Activated T-helper 9 cell treated with anti-CD3 and anti-CD28 coated beads, Interleukin-2, amount 50 U/mL, for 16 hours (primary cell): ENCODE results near the gene KIRREL3.

ENCODE experiments used
- DNase-seq: peaks from one replicate; pipeline ENCODE4 v3.0.0-alpha.2; 2020; ENCODE audit warnings: low read depth

The KIRREL3 gene

DNA sequence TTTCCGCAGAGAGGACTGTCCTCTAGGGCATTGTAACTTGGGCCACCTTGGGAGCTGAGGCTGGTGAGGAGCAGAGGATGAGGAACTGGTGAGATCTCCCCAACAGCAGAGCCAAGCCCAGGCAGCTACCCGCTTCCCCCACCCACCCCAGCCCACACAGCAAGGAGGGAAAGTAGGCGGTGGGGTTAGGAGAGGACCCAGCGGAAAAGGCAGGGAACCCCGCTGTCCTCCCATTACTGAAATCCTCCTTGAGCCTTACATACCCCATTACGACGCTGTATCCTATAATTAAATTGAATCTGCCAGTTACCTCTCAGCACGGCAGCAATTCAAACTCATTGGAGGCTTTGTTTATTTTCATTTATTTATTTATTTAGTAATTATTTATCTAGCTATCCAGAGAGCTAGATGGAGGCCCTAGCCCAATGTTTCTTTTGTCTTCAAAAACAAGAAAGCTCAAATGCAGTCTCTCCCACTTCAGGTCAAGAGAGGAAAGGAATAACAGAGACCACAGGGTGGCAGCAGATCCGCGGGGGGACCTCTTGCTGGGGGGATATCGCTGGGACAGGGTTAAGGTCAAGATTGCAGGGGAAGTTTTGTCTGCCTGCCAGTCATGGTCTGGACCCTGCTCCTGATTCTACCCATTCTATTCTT is 427.1 kb downstream of the KIRREL3 start:
- no peak for DNase-seq

- no peak for DNase-seq
Observed at GRCh38 chr11:126570489-126570888, 430.1 kb downstream of the KIRREL3 start.

GRCh38 chr11:126567419-126567818 is 433.2 kb downstream of the KIRREL3 start:
- no peak for DNase-seq

- DNase-seq: no peak
Observed at GRCh38 chr11:126564566-126564965, 436.0 kb downstream of the KIRREL3 start.

DNA sequence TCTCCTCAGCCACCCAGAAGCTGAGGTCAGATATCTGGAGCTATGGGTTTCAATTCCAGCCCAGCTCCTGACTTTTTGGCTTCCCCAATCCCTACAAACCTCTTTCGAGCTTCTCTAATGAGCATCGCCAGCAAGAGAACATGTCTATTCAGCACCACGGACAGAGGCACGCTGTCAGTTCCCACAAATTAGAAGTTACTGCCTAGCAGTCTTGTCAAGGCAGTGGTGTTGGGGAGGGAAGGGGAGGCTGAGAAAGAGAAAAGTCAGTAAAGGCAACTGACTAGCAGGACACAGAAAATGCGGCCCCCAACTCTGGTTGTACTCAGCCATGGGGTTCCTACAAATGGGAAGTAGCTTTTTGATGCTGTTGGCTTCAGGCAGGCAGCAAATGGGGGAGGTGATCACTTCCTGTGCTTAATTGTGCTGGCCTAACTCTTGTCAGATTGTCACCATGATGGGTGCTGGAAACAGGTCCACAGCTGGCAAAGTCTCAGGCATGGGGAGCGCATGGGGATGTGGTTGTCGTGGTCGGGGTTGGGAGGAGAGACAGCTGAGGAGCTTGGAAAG is 439.2 kb downstream of the KIRREL3 start:
- no peak for DNase-seq

DNA sequence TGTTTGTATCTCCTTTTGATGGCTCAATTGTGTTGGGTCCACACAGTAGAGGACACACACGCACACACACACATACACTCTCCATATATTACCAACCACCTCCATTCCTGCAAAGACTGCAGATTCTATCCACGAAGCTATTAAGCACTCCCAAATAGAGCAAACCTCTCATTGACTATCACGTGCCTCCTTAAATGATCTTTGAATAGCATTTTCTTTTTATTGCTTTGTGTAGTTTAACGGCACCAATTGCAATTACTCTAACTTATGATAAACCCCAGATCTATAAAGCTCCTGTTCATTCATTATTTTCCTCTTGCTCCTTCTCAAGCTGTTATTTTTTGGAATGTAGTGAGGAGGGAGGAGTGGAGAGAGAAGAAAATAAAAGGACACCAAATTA is 440.3 kb downstream of the KIRREL3 start:
- no peak for DNase-seq

DNA sequence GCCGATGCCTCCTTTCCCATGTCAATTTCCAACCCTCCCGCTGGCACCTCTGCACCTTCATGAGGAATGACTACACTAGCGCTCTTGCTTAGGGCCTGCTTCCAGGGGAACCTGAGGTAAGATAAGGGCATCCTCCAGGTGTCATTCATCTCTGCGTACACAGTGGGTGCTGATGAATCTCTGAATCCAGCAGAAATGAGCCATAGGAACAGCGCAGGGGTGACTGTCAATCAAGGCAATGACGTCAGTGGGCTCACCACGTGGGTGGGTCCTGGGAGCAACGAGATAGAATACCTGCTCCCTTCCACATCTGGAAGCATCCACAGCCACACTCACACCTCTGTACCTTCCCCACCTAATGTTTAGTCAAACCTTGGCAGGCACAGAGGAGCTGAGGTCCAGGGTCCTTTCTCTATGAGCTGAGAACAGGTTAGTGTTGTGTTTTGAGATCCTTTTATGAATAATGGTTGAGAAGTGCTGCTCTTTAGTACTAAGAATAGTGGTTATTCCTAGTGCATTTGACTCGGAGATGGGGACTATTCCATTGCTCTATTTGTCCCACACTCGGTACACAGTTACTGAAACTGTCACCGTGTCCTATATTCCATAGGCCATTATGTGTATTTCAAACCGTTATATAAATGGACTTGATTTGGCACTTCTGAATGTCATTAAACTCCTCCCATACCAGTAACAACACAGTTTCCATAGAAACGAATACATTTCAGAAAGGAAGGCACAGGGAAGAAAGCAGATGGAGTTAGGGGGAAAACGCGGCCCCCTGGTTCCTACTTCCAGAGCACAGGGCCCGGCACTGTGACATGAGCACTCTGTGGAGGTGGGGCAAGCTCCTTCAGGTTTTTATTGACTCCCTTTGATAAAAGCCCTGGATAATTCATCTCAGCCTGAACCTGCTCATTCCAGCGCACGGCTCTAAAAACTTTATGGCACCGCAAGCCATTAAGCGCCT is 451.7 kb downstream of the KIRREL3 start:
- DNase-seq: no peak

GRCh38 chr11:126547691-126548090 is 452.9 kb downstream of the KIRREL3 start:
- no peak for DNase-seq

- DNase-seq: no peak
Observed at GRCh38 chr11:126547161-126547560, 453.4 kb downstream of the KIRREL3 start.

- no peak for DNase-seq
Observed at GRCh38 chr11:126546694-126547093, 453.9 kb downstream of the KIRREL3 start.

DNA sequence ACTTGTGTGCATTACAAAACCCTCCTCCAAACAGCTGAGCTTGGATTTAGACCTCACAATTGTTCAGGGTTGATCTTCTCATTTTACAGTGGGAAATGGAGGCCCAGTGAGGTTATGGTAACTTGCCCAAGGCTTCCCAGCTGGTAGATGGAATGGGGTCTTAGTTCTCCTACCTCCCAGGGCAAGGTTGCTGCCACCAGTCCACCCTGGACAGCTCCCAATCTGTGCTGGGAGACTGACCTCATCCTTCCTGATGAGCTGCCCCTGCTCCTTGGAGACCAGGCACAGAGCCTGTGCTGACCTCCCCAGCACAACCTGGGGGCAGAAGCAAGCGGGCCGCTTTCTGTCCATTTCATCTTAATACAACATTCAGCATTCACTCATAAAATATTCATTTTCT is 454.4 kb downstream of the KIRREL3 start:
- no peak for DNase-seq

- DNase-seq: no peak
Observed at GRCh38 chr11:126545057-126545555, 455.5 kb downstream of the KIRREL3 start.

DNA sequence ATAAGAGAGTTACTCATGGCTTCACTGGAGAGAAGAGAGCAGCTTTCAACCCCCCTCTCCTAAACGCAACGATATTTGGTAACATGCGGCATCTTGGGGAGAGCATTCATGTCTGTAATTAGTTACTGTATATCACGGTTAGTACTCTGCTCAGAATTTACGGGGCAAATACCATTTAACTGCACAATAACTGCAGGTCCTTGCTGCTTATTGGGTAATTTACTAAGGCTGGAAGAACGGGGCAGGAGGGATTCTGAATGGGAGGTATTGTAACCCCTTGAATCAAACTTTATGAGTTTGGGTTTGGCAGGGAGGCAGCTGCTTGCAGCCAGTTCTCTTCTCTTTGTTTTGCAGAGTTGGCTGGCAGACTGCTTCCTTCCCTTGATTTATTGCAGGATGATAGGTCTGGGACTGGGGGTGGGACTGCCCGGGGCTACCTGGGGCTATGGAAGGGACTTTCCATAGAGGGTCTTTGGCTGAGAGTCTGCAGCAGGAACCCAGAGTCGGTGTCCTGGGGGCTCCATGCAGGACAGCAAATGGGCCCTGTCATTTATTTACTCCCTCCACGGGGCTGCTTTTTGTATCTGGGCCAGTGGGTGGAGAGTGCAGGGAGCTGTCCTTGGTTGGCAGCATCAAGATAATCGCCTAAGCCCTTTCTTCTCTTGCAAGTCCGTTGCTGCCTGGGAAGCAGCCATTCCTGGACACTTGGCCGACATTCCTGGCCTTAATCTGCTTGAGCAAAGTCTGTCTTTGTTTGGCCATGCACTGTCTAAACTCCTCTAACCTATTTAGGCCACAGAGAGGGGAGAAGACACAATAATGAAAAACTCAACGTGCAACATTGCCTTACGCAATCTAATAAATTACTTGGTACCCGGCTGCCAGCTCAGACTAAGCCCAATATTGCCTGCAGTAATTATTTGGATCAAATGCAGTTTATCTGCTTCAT is 456.2 kb downstream of the KIRREL3 start:
- no peak for DNase-seq

- DNase-seq: no peak
Observed at GRCh38 chr11:126543691-126544090, 456.9 kb downstream of the KIRREL3 start.

DNA sequence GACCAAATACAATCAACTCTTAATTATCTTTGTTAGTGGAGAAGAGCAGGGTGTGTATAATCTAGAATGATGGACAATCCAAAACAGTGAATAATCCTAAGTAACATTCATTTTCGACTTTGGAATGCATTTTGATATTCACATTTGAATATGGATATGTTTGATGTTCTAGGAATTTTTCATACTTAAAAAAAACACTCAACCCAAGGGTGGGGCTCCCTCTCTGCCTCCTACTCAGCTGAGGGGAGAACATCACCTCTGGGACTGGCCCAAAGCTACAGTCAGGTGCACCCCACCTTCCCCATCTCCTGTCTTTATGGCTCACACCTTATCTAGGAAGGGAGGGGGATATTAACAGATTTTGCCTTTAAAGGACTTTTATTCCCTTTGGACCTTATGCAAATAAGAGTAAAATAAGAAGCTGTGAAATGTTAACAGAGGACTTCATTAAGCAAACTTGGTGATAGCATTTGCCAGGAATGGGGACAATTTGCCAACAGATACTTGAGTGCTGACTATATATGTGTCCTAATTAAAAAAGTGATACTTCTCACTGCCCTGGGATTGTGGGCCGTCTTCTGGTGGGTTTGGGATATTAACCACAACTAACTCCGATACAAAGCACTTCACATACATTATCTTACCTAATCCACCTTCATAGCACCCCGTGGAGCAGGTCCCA is 458.1 kb downstream of the KIRREL3 start:
- no peak for DNase-seq

DNA sequence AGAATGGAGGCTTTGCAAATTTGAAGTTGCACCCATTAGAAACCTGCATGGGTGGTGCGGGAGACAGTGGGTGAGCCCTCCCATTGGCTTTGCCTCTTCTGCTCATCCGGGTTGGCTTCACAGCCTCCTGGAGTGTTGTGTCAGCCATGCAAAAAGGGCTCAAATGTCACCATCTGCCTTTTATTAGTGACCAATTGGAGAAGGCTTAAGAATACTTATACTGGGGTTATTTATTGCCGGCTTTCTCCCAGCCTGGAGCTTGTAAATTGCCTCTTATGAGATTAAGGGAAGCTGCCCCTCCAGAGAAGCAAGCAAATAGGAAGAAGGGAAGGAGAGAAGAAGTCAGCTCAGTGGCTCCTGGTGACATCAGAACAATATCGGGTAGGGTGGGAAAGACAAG is 462.5 kb downstream of the KIRREL3 start:
- no peak for DNase-seq

DNA sequence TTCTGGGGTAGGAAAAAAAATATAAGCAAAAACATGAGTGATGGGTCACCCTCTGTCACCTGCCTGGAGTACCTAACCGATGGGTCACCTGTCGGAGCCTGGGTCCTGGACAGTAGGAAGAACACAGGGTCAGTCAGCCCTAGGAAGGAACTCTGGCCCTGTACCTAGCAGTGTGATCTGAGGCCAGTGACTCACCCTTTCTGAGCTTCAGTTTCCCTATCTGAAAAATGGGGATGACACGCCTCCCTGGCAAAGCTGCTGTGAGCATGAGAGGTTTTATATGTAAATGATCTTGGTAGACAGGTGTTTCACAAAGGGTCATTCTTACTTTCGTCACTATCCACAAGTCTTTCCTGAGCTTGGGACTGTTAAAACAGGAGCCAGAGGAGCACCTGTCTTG is 463.1 kb downstream of the KIRREL3 start:
- no peak for DNase-seq

DNA sequence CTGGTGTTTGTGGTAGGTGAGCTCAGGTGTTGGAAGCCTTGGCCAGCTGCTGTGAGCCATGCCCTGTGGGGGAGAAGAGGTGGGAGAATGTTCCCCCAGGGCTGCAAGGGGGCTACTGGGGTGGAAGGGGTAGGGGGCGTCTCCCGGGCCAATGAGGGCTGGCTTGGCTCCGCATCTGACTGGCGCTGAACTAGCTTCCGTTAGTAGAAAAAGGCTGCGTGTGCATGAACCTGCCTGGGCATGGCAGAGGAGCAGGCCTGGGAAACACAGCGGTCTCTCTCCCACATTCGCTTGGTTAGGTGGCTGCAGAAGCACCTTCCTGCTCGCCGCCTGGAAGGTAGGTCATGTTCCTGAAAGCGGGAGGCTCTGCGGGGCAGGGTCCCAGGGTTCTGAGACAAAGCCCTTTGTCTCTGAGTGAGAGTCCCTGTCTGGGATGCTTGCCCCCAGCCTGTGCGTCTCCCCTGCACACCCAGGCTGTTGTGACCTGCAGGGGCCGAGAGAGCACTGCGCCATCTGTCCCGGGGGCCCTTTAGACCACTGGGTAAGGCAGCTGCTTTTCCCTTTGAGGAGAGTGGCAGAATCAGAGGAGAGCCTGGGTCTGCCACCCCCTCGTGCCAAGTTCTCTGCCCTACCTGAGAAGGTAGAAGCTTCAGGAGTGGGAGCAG is 466.3 kb downstream of the KIRREL3 start:
- DNase-seq: no peak

GRCh38 chr11:126533560-126533959 is 467.0 kb downstream of the KIRREL3 start:
- DNase-seq: no peak

- DNase-seq: no peak
Observed at GRCh38 chr11:126530416-126530815, 470.2 kb downstream of the KIRREL3 start.

DNA sequence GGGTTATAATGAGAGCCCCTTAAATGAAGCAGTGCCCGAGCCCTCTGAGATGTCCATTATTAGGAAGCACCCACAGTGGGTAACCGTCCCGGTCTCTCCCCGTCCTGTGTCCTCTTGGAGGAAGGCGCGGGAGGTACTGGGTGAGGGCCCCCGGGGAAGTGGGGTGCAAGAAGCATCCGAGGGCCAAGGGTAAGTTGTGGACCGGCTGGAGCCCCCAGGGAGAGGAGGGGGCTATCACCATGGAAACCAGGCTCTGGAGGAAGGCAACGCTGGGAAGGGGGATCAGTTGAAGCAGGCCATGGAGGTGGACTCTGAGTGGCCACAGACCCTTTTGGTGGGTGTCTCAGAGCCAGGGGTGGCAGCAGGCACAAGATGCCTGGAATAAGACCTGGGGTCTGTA is 471.5 kb downstream of the KIRREL3 start:
- no peak for DNase-seq
